ENCODE measurements around the gene FAN1. TPM values are rescaled to one million over a fixed set of nuclear protein-coding genes. Genes with fewer than 3 reads are reported as not detected.

FAN1 gene
- total RNA-seq, 1 donor from 2014 or later: 17.5 TPM

DNA sequence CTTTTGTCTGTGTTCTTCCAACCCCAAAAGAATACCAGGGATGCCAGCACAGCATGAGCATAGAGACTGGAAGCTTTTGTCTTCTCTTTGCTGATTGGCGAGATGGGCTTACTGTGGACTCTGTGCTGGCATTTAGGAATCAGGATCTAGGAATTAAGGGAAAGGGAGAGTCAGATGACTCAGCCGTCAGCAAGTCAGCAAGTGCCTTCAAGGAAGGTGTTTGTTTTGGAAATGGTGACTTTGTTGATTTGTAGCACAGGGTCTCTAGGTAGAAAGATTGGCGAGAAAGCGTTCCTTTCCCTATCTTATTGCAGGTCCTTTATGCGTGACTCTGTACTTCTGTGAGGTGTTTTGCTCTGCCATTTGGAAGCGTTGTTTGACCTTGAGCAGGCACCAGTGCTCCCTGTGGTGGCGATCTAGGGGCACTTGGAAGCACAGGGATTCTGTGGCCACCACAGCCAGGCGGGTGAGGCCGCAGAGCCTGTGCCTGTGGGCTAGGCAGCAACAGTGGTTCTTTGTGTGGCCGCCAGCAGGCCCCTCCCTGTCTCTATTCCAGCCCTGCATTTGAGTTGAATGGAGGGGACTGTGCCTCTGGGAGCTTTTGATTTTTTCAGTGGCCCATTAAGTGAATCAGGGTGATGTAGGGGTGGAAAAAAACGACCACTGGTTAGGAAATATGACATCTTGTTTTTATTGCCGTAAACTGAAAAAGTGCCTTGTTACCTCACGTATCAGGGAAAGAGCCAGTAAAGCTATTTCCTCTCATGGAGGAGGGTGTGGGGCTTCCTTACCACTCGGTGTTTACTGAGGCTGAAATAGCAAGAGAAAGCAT lies 19.0 kb downstream of the FAN1 start:
- no peak for DNase-seq (ENCODE audit: low spot score)
- H3K9me3 Mint-ChIP-seq (ENCODE audit: unreplicated experiment): no peaks in the 10 kb centered on the region
- peaks cover 2% of the 10 kb centered on the region for H3K27me3 Mint-ChIP-seq (ENCODE audit: unreplicated experiment)
- H3K4me3 Mint-ChIP-seq (ENCODE audit: unreplicated experiment): no peak overlapping the region
- H3K36me3 Mint-ChIP-seq (ENCODE audit: low read depth, unreplicated experiment): peaks cover 14% of the 10 kb centered on the region
- H3K27ac Mint-ChIP-seq (ENCODE audit: unreplicated experiment): peak overlapping the region; percentile 30
- no peak for TF ChIP-seq CTCF (IDR thresholded peaks at IDR 0.05; ENCODE audit: unreplicated experiment)
- H3K4me1 Mint-ChIP-seq (ENCODE audit: unreplicated experiment): peaks cover 15% of the 10 kb centered on the region

DNA sequence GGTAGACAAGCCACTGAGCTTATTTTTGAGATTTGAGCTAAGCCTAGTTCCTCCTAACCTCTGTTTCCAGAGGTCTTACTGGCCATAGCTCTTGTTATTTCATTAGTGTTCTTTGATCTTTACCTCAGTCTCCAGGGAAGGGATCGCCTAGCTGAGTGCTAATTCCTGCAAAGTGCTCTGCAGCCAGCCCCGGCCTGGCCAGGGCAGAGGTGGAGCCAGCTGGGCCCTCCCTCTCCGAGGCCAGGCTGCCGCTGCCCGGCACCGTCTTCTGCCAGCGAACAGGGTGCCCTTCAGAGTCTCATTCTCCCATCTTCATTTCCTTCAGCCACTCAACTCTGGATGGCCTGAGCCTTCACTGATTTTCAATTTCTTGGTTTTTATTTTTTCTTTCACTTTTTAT lies 19.7 kb downstream of the FAN1 start:
- no peak for TF ChIP-seq CTCF (IDR thresholded peaks at IDR 0.05; ENCODE audit: unreplicated experiment)
- no peak for DNase-seq (ENCODE audit: low spot score)
- Mint-ChIP-seq H3K9me3 (ENCODE audit: unreplicated experiment) (no peaks in the 10 kb centered on the region), H3K27me3 (ENCODE audit: unreplicated experiment) (peaks cover 2% of the 10 kb centered on the region), H3K4me3 (ENCODE audit: unreplicated experiment) (peak overlapping the region; percentile 2), H3K4me1 (ENCODE audit: unreplicated experiment) (peaks cover 15% of the 10 kb centered on the region), H3K36me3 (ENCODE audit: low read depth, unreplicated experiment) (peaks cover 14% of the 10 kb centered on the region), H3K27ac (ENCODE audit: unreplicated experiment) (no peak overlapping the region)

DNA sequence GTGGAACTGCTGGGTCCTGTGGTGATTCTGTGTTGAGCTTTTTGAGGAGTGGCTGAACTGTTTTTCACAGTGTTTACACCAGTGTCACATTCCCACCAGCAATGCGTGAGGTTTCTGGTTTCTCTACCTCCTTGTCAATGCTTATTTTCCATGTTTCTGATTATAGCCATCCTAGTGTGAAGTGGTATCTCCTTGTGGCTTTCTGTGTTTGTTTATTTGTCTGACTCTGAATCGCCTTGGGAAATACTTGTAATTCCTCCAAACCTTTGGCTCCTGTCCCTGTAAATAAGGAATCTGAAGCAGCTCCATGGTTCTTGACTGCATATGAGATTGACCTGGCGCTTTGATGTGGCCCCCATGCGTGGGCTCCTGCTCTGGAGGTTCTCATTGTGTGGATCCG lies 20.6 kb downstream of the FAN1 start:
- H3K36me3 Mint-ChIP-seq (ENCODE audit: low read depth, unreplicated experiment): peaks cover 14% of the 10 kb centered on the region
- no peak for DNase-seq (ENCODE audit: low spot score)
- no peak overlapping the region for H3K27ac Mint-ChIP-seq (ENCODE audit: unreplicated experiment)
- H3K4me3 Mint-ChIP-seq (ENCODE audit: unreplicated experiment): no peak overlapping the region
- no peak for TF ChIP-seq CTCF (IDR thresholded peaks at IDR 0.05; ENCODE audit: unreplicated experiment)
- peaks cover 15% of the 10 kb centered on the region for H3K4me1 Mint-ChIP-seq (ENCODE audit: unreplicated experiment)
- peaks cover 2% of the 10 kb centered on the region for H3K27me3 Mint-ChIP-seq (ENCODE audit: unreplicated experiment)
- H3K9me3 Mint-ChIP-seq (ENCODE audit: unreplicated experiment): no peaks in the 10 kb centered on the region

DNA sequence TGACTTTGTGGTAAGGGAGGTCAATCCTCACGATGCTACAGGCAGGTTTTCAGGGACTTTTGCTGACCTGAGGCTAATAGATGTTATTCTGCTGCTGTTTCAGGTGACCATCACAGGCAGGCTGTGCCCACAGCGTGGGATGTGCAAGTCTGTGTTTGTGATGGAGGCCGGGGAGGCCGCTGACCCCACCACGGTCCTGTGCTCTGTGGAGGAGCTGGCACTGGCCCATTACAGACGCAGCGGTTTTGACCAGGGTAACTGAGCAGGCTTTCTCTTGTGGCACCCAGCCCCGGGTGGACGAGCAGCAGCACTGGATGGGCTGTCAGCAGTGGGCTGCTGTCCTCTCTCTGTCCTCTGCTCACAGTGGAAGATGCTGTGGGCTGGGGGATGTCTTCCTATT lies 22.0 kb downstream of the FAN1 start:
- H3K27ac Mint-ChIP-seq (ENCODE audit: unreplicated experiment): no peak overlapping the region
- peaks cover 19% of the 10 kb centered on the region for H3K36me3 Mint-ChIP-seq (ENCODE audit: low read depth, unreplicated experiment)
- no peak overlapping the region for H3K4me3 Mint-ChIP-seq (ENCODE audit: unreplicated experiment)
- H3K9me3 Mint-ChIP-seq (ENCODE audit: unreplicated experiment): no peaks in the 10 kb centered on the region
- TF ChIP-seq CTCF (IDR thresholded peaks at IDR 0.05; ENCODE audit: unreplicated experiment): no peak
- H3K27me3 Mint-ChIP-seq (ENCODE audit: unreplicated experiment): peaks cover 2% of the 10 kb centered on the region
- DNase-seq (ENCODE audit: low spot score): no peak
- H3K4me1 Mint-ChIP-seq (ENCODE audit: unreplicated experiment): peaks cover 15% of the 10 kb centered on the region

DNA sequence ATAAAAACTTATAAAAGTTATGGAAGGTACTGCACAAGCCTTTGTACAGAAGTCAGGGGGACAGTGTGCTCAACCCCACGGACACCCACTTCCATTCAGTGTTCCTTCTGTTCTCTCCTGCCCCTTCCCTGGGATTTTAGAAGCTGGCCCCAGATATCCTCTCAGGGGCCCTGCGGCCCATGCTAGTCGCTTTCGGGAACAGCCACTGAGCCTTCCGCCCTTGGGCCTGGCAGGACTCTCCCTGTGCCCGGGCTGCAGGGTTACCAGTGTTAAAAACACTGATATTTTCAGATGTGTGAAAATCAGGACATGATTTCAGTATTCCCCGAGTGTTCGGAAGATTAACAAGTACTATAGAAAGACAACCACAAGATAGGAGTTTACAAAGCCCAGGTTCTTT lies 22.4 kb downstream of the FAN1 start:
- TF ChIP-seq CTCF (IDR thresholded peaks at IDR 0.05; ENCODE audit: unreplicated experiment): no peak
- H3K4me1 Mint-ChIP-seq (ENCODE audit: unreplicated experiment): peaks cover 15% of the 10 kb centered on the region
- H3K27me3 Mint-ChIP-seq (ENCODE audit: unreplicated experiment): peaks cover 2% of the 10 kb centered on the region
- no peak overlapping the region for H3K27ac Mint-ChIP-seq (ENCODE audit: unreplicated experiment)
- DNase-seq (ENCODE audit: low spot score): no peak
- no peaks in the 10 kb centered on the region for H3K9me3 Mint-ChIP-seq (ENCODE audit: unreplicated experiment)
- H3K36me3 Mint-ChIP-seq (ENCODE audit: low read depth, unreplicated experiment): peaks cover 19% of the 10 kb centered on the region
- no peak overlapping the region for H3K4me3 Mint-ChIP-seq (ENCODE audit: unreplicated experiment)
